IPS DF 4.7 (cell line): ENCODE data around the gene POLE.

Source experiments
- DNase-seq: peaks from one replicate; pipeline ENCODE4 v3.0.0-alpha.2; 2013; ENCODE audit warnings: low spot score; ENCODE audit errors: extremely low read depth

Gene POLE

GRCh38 chr12:132597333-132598316 lies 89.5 kb downstream of the POLE start:
- DNase-seq: no peak

DNA sequence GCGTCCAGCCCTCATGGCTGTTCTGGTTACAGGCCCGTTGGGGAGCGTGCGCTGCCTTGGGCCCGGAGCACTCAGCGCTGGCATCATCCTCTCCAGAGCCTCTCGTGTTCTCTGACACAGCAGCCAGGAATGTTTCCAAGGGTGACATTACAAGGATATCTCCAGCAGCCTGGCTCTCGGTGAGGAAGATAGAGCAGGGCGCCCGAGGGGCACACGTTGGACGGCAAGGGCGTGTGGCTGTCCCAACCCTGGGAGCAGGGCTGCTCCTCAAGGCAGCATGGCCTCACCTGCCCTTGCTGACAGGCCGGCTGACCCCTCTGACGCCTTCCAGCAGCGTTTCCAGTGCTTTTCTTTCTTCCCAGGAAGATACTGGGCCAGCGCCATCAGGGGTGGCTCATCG lies 91.1 kb downstream of the POLE start:
- no peak for DNase-seq

DNA sequence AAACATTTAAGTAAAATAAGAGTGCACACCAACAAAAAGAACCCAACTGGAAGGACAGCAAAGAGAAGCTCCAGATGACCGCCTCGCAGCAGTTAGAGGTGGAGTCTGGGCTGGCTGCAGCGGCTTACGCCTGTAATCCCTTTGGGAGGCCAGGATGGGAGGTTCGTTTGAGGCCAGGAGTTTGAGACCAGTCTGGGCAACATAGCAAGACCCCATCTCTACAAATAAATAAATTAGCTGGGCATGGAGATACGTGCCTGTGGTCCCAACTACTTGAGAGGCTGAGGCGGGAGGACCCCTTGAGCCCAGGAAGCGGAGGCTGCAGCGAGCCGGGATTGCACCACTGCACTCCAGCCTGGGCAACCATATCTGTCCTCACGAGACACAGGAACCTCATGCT lies 92.0 kb downstream of the POLE start:
- no peak for DNase-seq

GRCh38 chr12:132593938-132594358 lies 93.2 kb downstream of the POLE start:
- DNase-seq: no peak

- no peak for DNase-seq
These were observed 93.6 kb downstream of the POLE start for GRCh38 chr12:132593521-132593920.

DNA sequence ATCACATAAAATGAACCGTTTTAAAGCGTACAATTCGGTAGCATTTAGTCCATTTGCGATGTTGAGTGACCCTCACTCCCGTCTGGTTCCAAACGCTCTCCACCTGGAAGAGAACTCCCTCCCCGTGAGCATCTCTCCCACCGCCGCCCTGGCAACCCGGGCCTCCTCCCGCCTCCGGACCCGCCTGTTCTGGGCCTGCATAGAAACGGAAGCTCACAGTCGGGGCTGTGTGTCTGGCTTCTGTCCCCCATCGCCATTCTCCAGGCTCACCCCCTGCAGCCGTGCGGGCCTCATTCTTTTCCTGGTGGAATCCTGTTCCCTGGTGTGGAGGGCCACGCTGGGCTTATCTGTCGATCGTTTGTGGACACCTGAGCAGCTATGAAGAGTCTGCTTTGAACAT lies 94.1 kb downstream of the POLE start:
- DNase-seq: no peak

DNA sequence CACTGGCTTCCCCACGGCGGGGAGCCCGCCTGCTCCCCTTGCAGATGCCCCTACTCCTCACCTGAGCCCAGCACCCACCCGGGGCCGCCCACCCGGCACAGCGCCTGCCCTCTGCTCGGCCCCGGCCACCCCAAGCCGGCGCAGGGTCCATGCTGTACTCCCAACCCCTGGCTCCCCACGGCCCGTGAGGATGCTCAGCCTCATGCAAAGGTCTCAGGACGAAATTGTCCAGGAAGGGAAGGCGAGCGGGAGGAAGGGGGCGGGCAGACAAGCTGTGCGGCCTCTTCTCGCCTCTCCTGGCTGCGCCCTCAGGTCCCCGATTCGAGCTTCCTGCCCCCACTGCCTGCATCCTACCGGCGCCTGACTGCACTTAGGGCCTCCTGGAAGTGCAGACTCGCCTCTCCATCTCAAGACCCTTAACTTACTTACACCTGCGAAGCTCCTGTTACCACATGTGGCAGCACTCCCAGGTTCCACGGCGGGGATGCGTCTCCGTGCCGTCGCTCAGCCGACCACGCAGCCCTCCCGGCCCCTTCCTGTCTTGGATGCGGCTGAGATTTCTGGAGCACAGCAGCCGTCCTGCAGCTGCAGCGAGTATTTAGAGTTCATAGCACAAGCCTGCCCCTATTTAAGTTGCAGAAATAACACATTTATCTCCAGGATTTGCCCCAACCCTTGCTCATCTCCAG lies 94.7 kb downstream of the POLE start:
- DNase-seq: no peak

GRCh38 chr12:132591107-132591935 lies 95.8 kb downstream of the POLE start:
- DNase-seq: no peak

GRCh38 chr12:132588821-132589669 lies 98.1 kb downstream of the POLE start:
- no peak for DNase-seq

DNA sequence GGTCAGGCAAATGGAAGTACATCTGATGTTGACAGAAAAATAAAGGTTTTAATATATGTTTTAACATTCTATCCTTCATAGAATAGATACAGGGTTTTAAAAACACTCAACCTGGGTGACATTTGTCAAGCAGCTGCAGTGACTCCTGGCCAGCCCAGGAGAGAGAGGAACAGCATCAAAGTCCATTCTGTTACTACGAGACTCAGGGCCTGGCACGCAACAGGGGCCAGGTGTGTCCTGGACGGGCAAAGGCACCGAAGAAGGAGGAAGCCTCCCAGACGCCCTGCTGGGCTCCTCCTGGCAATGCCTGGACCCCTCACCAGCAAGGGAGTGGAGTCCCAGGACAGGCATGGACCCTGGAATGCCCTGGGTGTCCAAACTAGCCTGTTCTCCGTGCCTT lies 98.8 kb downstream of the POLE start:
- DNase-seq: no peak

- DNase-seq: no peak
These were observed 99.4 kb downstream of the POLE start for GRCh38 chr12:132587781-132588180.

- no peak for DNase-seq
These were observed 100.2 kb downstream of the POLE start for GRCh38 chr12:132586929-132587328.

GRCh38 chr12:132585177-132585576 lies 102.0 kb downstream of the POLE start:
- DNase-seq: no peak

DNA sequence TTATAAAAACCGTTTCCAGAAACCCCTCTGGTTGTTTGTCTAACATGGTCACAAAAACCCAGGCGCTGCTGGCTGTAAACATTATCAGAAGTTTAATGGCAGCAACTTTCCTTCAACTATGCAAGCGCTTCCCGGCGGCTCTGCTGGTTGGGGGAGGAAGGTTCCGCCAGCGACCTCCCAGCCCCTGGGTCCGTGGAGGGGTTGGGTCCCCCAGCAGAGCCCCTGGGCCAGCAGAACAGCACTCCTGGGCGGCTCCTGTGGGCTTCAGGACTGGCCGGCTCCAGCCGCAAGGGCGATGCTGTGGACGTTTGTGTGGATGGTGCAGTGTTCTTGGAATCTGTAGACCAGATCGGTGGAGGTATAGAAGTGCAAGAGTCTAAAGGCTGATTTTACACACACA lies 102.7 kb downstream of the POLE start:
- no peak for DNase-seq

DNA sequence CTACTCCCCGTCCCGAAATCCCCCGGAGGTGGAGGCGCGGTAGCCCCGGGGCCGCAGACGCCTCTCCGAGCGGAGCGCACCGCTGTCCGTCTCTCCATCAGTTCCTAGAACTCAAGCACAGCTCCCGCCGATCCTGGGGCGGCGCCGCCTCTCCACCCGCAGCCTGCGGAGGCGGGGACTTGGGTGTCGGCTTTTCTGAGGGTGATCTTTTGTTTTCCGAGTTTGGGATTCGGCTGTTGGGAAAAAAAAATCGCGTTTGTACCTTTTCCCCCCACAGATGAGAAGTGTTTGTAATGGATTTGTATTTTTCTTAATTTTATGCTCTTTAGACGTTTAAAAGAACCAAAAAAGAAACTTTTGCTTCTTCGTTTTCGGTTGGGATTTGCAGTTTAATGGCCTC lies 103.4 kb downstream of the POLE start:
- DNase-seq: no peak

DNA sequence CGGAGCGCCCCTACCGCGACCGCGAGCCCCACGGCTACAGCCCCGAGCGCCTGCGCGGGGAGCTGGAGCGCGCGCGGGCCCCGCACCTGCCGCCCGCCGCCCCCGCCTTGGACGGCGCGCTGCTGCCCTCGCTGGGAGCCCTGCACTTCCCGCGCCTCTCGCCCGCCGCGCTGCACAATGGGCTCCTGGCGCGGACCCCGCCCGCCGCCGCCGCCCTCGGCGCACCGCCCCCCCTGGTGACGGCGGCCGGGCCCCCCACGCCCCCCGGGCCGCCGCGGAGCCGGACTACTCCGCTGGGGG lies 103.8 kb downstream of the POLE start:
- no peak for DNase-seq

DNA sequence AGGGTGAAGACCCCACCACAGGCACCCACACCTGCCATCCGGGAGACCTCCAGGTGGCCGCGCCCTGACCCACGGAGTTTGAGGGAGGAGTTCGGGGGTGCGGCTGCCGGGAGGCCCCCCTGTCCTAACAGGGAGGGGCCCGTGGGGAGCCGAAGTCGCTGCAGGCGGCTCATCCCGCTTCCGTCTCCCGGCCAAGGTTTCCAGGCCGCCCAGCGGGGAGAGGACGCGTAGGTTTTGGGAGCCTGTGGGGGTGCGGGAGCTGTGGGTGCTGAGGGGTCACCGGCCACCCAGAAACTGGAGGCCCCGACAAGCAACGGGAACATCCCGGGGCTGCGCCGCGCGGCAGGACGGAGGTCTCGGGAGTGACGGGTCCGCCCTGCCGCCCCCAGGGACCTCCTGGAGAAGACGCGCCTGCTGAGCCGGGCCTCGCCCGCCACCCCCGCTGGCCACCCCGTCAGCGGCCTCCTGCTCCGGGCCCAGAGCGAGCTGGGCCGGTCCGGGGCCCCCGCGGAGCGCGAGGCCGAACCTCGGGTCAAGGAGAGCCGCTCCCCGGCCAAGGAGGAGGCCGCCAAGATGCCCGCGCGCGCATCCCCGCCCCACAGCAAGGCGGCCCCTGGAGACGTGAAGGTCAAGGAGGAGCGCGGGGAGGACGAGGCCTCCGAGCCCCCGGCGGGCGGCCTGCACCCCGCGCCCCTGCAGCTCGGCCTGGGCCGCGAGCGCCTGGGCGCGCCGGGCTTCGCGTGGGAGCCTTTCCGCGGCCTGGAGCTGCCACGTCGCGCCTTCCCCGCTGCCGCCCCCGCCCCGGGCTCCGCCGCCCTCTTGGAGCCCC lies 104.3 kb downstream of the POLE start:
- no peak for DNase-seq

DNA sequence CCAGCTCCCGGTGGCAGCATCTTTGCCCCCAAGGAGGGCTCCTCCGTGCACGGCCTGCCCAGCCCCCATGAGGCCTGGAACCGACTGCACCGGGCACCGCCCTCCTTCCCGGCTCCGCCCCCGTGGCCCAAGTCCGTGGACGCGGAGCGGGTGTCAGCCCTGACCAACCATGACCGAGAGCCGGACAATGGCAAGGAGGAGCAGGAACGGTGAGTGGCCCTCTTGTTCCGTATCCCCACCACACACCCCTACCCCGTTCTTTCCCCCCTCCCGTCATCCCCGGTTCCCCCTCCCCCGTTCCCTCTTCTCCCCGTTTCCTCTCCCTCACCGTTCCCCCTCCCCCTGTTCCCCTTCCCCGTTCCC lies 105.1 kb downstream of the POLE start:
- no peak for DNase-seq

- DNase-seq: no peak
These were observed 105.6 kb downstream of the POLE start for GRCh38 chr12:132581348-132582057.
